ENCODE results near the gene ANGPTL8.

ANGPTL8 gene

DNA sequence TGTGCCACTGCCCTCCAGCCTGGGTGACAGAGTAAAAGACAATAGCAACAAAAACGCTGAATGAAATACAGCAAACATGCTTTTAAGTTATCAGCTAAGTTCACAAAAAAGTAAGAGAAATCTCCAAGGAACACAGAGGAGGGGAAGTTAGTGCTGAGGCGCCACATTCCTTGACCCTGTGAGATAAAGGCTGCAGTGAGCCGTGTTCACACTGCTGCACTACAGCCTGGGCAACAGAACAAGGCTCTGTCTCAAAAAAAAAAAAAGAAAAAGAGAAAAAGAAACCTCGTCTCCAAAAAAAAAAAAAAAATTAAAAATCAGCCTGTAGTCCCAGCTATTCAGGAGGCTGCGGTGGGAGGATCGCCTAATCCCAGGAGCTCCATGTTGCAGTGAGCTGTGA, 39.3 kb downstream of the ANGPTL8 start:
- no peaks in the 10 kb centered on the region for H3K79me2 ChIP-seq (ENCODE audit: control insufficient read depth, insufficient read depth, low read length, unreplicated experiment)
- H2AFZ ChIP-seq (ENCODE audit: low read length, unreplicated experiment): no peak overlapping the region
- H3K27ac ChIP-seq (ENCODE audit: low read depth, low read length): no peak overlapping the region
- no peaks in the 10 kb centered on the region for H3K4me1 ChIP-seq (ENCODE audit: control insufficient read depth, insufficient read depth, low read length, unreplicated experiment)
- no peaks in the 10 kb centered on the region for H3K36me3 ChIP-seq (ENCODE audit: insufficient read depth, low read length)
- no peak overlapping the region for H3K4me3 ChIP-seq (ENCODE audit: low read depth, low read length)
- no peaks in the 10 kb centered on the region for H3K27me3 ChIP-seq (ENCODE audit: insufficient read depth, low read length)

DNA sequence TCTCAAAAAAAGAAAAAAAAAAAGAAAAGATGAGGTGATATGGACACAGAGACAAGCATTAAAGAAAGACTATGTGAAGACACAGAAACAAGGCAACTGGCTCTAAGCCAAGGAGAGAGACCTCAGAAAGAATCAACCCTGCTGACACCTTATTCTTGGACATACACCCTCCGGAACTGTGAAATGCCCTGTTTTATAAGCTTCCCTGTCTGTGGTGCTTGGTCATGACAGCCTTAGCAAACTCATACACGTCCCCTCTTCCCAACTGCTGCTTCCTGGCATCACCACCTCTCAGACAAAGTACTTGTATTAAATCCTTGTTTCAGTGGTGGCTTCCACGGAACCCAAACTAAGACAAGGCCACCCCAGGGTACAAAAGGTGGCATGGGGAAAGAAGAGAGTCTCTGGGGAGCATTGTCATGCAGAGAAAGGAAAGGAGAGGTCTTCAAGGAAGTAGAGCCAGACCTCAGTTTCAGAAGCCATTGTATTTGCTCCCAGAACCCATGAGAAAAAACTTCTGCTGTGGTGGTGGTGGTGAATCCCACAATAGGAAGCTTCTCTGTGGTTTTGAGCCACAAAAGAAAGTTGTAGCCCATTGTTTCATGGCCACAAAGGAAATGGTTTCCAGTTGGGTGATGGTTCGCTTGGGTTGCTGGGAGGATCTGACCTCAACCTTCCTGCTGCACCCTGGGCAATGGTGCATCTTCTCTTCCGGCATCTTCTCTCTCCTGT, 40.3 kb downstream of the ANGPTL8 start:
- H3K27ac ChIP-seq (ENCODE audit: low read depth, low read length): no peak overlapping the region
- no peaks in the 10 kb centered on the region for H3K27me3 ChIP-seq (ENCODE audit: insufficient read depth, low read length)
- no peak overlapping the region for H2AFZ ChIP-seq (ENCODE audit: low read length, unreplicated experiment)
- H3K36me3 ChIP-seq (ENCODE audit: insufficient read depth, low read length): no peaks in the 10 kb centered on the region
- no peaks in the 10 kb centered on the region for H3K4me1 ChIP-seq (ENCODE audit: control insufficient read depth, insufficient read depth, low read length, unreplicated experiment)
- H3K79me2 ChIP-seq (ENCODE audit: control insufficient read depth, insufficient read depth, low read length, unreplicated experiment): no peaks in the 10 kb centered on the region
- H3K4me3 ChIP-seq (ENCODE audit: low read depth, low read length): no peak overlapping the region

DNA sequence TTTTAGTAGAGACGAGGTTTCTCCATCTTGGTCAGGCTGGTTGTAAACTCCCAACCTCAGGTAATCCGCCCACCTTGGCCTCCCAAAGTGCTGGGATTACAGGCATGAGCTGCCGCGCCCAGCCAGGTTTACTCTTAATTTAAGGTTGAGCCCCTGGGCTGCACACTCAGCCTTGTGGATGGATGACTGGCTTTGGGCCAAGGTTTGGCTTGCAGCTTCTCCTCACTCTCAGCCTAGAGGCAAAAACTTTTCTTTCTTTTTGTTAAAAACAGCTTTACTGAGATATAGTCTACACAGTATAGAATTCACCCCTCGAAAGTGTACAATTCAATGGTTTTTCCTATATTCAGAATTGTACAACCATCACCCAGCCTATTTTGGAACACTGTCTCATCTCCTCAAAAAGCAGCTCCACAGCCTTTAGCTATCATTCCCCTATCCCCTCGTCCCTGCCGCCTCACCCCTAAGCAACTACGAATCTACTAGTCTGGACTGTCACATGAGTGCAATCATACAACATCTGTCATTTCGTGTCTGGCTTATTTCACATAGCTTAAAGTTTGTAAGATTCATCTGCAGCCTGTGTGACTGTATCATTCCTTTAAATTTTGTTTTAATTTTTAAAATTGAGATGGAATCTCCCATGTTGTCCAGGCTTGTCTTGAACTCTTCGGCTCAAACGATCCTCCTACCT, 42.1 kb downstream of the ANGPTL8 start:
- H3K27me3 ChIP-seq (ENCODE audit: insufficient read depth, low read length): no peaks in the 10 kb centered on the region
- no peaks in the 10 kb centered on the region for H3K36me3 ChIP-seq (ENCODE audit: insufficient read depth, low read length)
- H3K4me1 ChIP-seq (ENCODE audit: control insufficient read depth, insufficient read depth, low read length, unreplicated experiment): peaks cover under 1% of the 10 kb centered on the region
- H3K4me3 ChIP-seq (ENCODE audit: low read depth, low read length): no peak overlapping the region
- H2AFZ ChIP-seq (ENCODE audit: low read length, unreplicated experiment): no peak overlapping the region
- no peaks in the 10 kb centered on the region for H3K79me2 ChIP-seq (ENCODE audit: control insufficient read depth, insufficient read depth, low read length, unreplicated experiment)
- H3K27ac ChIP-seq (ENCODE audit: low read depth, low read length): no peak overlapping the region

DNA sequence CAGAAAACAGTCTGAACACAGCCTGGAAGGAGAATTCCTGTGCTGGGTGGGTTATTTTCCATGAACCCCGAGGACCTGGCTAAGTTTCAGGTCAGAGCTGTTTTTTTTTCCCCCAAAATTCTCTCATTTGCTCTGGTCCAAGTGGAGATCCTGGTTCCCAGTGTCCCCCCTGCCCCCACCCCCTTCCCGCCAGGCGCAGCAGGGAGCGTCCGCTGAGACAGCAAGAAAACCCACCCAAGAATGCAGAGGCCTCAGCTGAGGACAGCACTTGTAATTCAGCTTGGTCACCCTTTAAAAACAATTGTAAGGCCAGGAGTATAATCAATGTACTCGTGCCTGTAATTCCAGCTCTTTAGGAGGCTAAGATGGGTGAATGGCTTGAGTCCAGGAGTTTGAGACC, 45.1 kb downstream of the ANGPTL8 start:
- Histone ChIP-seq H2AFZ (ENCODE audit: low read length, unreplicated experiment) (no peak overlapping the region), H3K36me3 (ENCODE audit: insufficient read depth, low read length) (no peaks in the 10 kb centered on the region), H3K79me2 (ENCODE audit: control insufficient read depth, insufficient read depth, low read length, unreplicated experiment) (no peaks in the 10 kb centered on the region), H3K4me1 (ENCODE audit: control insufficient read depth, insufficient read depth, low read length, unreplicated experiment) (peaks cover 3% of the 10 kb centered on the region), H3K27me3 (ENCODE audit: insufficient read depth, low read length) (no peaks in the 10 kb centered on the region), H3K4me3 (ENCODE audit: low read depth, low read length) (no peak overlapping the region), H3K27ac (ENCODE audit: low read depth, low read length) (no peak overlapping the region)

DNA sequence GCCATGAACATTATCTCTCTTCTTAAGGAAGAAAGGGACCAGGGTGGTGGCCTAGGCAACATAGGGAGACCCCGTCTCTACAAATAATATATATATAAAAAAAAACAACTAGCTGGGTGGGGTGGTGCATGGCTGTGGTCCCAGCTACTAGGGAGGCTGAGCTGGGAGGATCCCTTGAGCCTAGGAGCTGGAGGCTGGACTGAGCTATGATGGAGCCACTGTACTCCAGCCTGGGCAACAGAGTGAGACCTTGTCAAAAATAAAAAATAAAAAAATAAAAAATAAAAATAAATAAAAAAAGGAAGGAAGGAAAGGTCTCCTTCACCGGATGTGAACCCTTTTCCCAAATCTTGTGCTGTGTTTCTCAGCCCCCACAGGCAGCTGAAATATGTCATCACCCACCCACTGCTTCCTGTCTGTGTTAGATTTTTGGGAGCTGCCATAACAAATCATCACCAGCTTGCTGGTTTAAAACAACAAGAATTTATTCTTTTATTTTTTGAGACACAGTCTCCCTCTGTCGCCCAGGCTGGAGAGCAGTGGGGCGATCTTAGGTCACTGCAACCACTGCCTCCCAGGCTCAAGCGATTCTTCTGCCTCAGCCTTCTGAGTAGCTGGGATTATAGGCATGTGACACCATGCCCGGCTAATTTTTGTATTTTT, 47.0 kb downstream of the ANGPTL8 start:
- Histone ChIP-seq H2AFZ (ENCODE audit: low read length, unreplicated experiment) (no peak overlapping the region), H3K27me3 (ENCODE audit: insufficient read depth, low read length) (no peaks in the 10 kb centered on the region), H3K4me3 (ENCODE audit: low read depth, low read length) (no peak overlapping the region), H3K27ac (ENCODE audit: low read depth, low read length) (no peak overlapping the region), H3K79me2 (ENCODE audit: control insufficient read depth, insufficient read depth, low read length, unreplicated experiment) (no peaks in the 10 kb centered on the region), H3K4me1 (ENCODE audit: control insufficient read depth, insufficient read depth, low read length, unreplicated experiment) (peaks cover 3% of the 10 kb centered on the region), H3K36me3 (ENCODE audit: insufficient read depth, low read length) (no peaks in the 10 kb centered on the region)

DNA sequence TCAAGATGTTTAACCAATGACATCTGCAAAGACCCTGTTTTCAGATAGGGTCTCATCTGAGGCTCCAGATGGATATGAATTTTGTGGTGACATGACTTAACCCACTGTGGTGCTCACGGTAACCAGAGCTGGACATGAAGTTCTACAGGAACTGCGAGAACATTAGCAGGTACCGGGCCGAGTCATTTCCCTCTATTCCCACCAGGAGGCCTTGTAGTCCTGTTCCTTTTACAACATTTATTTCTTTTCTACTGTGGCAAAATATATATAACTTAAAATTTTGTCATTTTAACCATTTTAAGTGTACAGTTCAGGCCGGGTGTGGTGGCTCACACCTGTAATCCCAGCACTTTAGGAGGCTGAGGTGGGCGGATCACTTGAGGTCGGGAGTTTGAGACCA, 48.9 kb downstream of the ANGPTL8 start:
- peaks cover 3% of the 10 kb centered on the region for H3K4me1 ChIP-seq (ENCODE audit: control insufficient read depth, insufficient read depth, low read length, unreplicated experiment)

DNA sequence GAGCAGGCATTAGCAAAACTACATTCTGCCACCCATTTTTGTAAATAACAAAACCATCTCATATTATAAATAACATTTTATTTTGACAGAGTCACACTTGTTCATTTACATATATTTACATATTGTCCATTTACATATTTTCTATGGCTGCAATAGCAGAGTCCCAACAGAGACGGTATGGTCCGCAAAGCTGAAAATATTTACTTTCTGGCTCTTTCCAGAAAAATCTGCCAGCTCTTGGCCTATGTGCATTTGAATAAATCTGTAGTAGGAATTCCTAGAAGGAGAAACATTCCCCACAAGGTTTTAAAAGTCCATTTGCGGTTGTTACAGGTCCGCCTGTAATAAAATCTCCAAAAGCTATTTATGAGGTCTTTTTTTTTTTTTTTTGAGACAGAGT, 50.8 kb downstream of the ANGPTL8 start:
- Histone ChIP-seq H2AFZ (ENCODE audit: low read length, unreplicated experiment) (no peak overlapping the region), H3K79me2 (ENCODE audit: control insufficient read depth, insufficient read depth, low read length, unreplicated experiment) (no peaks in the 10 kb centered on the region), H3K27me3 (ENCODE audit: insufficient read depth, low read length) (no peaks in the 10 kb centered on the region), H3K27ac (ENCODE audit: low read depth, low read length) (no peak overlapping the region), H3K4me1 (ENCODE audit: control insufficient read depth, insufficient read depth, low read length, unreplicated experiment) (peaks cover 6% of the 10 kb centered on the region), H3K4me3 (ENCODE audit: low read depth, low read length) (no peak overlapping the region), H3K36me3 (ENCODE audit: insufficient read depth, low read length) (no peaks in the 10 kb centered on the region)

More for the DNA sequence above, 48.9 kb downstream of the ANGPTL8 start:
- Histone ChIP-seq H3K79me2 (ENCODE audit: control insufficient read depth, insufficient read depth, low read length, unreplicated experiment) (no peaks in the 10 kb centered on the region), H2AFZ (ENCODE audit: low read length, unreplicated experiment) (no peak overlapping the region), H3K27ac (ENCODE audit: low read depth, low read length) (no peak overlapping the region), H3K36me3 (ENCODE audit: insufficient read depth, low read length) (no peaks in the 10 kb centered on the region), H3K4me3 (ENCODE audit: low read depth, low read length) (no peak overlapping the region), H3K27me3 (ENCODE audit: insufficient read depth, low read length) (no peaks in the 10 kb centered on the region)

DNA sequence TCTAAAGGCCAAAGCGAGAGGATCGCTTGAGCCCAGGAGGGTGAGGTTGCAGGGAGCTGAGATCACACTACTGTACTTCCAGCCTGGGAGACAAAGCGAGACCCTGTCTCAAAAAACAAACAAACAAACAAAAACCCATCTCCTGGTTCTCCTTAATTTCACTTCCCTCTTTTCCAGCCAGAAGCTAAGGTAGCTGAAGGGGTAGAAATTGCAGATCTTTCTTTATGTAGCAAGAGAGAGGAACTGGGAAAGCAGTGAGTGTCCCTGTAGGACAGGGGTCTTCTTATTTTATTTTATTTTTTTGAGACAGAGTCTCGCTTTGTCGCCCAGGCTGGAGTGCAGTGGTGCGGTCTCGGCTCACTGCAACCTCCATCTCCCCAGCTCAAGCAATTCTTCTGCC, 52.0 kb downstream of the ANGPTL8 start:
- Histone ChIP-seq H3K27ac (ENCODE audit: low read depth, low read length) (no peak overlapping the region), H3K27me3 (ENCODE audit: insufficient read depth, low read length) (no peaks in the 10 kb centered on the region), H3K79me2 (ENCODE audit: control insufficient read depth, insufficient read depth, low read length, unreplicated experiment) (no peaks in the 10 kb centered on the region), H3K36me3 (ENCODE audit: insufficient read depth, low read length) (no peaks in the 10 kb centered on the region), H2AFZ (ENCODE audit: low read length, unreplicated experiment) (no peak overlapping the region), H3K4me3 (ENCODE audit: low read depth, low read length) (no peak overlapping the region), H3K4me1 (ENCODE audit: control insufficient read depth, insufficient read depth, low read length, unreplicated experiment) (peaks cover 10% of the 10 kb centered on the region)
